ENCODE measurements around the gene F7. TPM values are rescaled to one million over a fixed set of nuclear protein-coding genes. Genes with fewer than 3 reads are reported as not detected.
A peak's percentile ranks its signal among the peaks of the same experiment; 100 is the strongest.

F7 gene
- total RNA-seq, 1 donor from 2014 or later, result 3.0 TPM

DNA sequence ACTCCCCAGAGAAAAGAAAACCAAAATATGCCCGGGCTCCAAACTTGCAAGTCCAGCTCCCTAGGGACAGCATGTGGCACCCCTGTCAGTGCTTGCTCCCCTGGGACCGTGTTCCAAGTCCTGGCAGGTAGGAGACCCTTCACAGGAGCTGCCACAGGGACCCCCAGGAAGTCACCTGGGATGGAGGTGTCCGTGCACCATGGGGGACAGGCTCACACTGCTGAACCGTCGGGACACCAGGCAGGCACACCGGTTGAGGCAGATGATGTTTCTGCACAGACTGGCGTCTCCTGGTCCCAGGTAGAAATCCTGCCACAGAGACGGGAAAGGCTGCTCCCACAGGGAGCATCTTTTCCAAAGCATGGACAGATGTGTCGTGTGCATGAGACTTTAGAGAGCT lies 41.2 kb downstream of the F7 start:
- H3K4me1 Mint-ChIP-seq (ENCODE audit: unreplicated experiment), result no peaks in the 10 kb centered on the region
- peak; percentile 62 for DNase-seq (ENCODE audit: extremely low spot score, unreplicated experiment)
- TF ChIP-seq, protein P1, sequence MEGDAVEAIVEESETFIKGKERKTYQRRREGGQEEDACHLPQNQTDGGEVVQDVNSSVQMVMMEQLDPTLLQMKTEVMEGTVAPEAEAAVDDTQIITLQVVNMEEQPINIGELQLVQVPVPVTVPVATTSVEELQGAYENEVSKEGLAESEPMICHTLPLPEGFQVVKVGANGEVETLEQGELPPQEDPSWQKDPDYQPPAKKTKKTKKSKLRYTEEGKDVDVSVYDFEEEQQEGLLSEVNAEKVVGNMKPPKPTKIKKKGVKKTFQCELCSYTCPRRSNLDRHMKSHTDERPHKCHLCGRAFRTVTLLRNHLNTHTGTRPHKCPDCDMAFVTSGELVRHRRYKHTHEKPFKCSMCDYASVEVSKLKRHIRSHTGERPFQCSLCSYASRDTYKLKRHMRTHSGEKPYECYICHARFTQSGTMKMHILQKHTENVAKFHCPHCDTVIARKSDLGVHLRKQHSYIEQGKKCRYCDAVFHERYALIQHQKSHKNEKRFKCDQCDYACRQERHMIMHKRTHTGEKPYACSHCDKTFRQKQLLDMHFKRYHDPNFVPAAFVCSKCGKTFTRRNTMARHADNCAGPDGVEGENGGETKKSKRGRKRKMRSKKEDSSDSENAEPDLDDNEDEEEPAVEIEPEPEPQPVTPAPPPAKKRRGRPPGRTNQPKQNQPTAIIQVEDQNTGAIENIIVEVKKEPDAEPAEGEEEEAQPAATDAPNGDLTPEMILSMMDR (conservative IDR thresholded peaks at IDR 0.05), result no peak
- no peak overlapping the region for H3K4me3 Mint-ChIP-seq
- no peaks in the 10 kb centered on the region for H3K9me3 Mint-ChIP-seq
- no peak overlapping the region for H3K27ac Mint-ChIP-seq
- peaks cover 3% of the 10 kb centered on the region for H3K27me3 Mint-ChIP-seq
- H3K36me3 Mint-ChIP-seq, result no peaks in the 10 kb centered on the region

DNA sequence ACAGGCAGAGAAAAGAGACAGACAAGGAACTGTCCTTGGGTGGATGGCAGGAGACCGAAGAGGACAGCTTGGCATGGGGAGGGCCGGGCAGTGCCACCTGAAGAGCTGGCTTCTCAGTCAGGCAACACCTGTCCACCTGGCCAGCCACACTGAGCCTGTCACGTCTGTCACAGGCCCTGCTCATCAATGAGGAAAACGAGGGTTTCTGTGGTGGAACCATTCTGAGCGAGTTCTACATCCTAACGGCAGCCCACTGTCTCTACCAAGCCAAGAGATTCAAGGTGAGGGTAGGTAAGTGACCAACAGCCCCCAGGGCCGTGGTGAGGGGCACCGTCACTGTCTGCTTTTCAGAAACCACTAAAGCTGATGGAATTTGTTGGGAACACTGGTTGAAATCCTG lies 41.6 kb downstream of the F7 start:
- Mint-ChIP-seq H3K36me3 (no peaks in the 10 kb centered on the region), H3K4me3 (no peak overlapping the region), H3K27ac (no peak overlapping the region), H3K27me3 (peaks cover 5% of the 10 kb centered on the region), H3K9me3 (no peaks in the 10 kb centered on the region), H3K4me1 (ENCODE audit: unreplicated experiment) (peaks cover 2% of the 10 kb centered on the region)
- TF ChIP-seq, protein P1 (conservative IDR thresholded peaks at IDR 0.05), result no peak
- DNase-seq (ENCODE audit: extremely low spot score, unreplicated experiment), result peak; percentile 49

DNA sequence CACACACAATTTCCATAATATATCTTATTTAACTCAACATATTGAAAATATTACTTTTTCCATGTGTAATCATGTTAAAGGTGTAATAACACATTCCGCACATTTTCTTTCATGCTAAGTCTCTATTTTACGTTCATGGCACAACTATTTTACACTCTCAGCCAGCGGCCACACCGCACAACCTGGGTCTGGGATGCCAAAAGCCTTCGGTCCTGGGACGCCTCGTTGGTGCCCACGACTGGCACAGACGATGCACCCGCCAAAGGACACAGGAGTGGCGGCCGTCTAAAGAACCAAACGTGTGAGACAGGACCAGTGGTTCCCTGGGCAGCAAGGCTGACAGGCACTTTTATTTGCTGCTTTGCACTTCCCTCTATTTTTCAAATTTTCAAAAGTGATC lies 42.8 kb downstream of the F7 start:
- Mint-ChIP-seq H3K36me3 (no peaks in the 10 kb centered on the region), H3K27me3 (peaks cover 11% of the 10 kb centered on the region), H3K27ac (no peak overlapping the region), H3K4me1 (ENCODE audit: unreplicated experiment) (peaks cover 9% of the 10 kb centered on the region), H3K9me3 (no peaks in the 10 kb centered on the region), H3K4me3 (no peak overlapping the region)
- DNase-seq (ENCODE audit: extremely low spot score, unreplicated experiment), result peak; percentile 56
- TF ChIP-seq, protein P1 (conservative IDR thresholded peaks at IDR 0.05), result no peak

DNA sequence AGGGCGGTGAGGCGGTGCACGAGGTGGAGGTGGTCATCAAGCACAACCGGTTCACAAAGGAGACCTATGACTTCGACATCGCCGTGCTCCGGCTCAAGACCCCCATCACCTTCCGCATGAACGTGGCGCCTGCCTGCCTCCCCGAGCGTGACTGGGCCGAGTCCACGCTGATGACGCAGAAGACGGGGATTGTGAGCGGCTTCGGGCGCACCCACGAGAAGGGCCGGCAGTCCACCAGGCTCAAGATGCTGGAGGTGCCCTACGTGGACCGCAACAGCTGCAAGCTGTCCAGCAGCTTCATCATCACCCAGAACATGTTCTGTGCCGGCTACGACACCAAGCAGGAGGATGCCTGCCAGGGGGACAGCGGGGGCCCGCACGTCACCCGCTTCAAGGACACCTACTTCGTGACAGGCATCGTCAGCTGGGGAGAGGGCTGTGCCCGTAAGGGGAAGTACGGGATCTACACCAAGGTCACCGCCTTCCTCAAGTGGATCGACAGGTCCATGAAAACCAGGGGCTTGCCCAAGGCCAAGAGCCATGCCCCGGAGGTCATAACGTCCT lies 43.4 kb downstream of the F7 start:
- DNase-seq (ENCODE audit: extremely low spot score, unreplicated experiment), result peak; percentile 63
- H3K27me3 Mint-ChIP-seq, result peaks cover 11% of the 10 kb centered on the region
- H3K27ac Mint-ChIP-seq, result no peak overlapping the region
- H3K4me1 Mint-ChIP-seq (ENCODE audit: unreplicated experiment), result peaks cover 9% of the 10 kb centered on the region
- no peaks in the 10 kb centered on the region for H3K9me3 Mint-ChIP-seq
- no peaks in the 10 kb centered on the region for H3K36me3 Mint-ChIP-seq
- TF ChIP-seq, protein P1 (conservative IDR thresholded peaks at IDR 0.05), result no peak
- H3K4me3 Mint-ChIP-seq, result no peak overlapping the region

DNA sequence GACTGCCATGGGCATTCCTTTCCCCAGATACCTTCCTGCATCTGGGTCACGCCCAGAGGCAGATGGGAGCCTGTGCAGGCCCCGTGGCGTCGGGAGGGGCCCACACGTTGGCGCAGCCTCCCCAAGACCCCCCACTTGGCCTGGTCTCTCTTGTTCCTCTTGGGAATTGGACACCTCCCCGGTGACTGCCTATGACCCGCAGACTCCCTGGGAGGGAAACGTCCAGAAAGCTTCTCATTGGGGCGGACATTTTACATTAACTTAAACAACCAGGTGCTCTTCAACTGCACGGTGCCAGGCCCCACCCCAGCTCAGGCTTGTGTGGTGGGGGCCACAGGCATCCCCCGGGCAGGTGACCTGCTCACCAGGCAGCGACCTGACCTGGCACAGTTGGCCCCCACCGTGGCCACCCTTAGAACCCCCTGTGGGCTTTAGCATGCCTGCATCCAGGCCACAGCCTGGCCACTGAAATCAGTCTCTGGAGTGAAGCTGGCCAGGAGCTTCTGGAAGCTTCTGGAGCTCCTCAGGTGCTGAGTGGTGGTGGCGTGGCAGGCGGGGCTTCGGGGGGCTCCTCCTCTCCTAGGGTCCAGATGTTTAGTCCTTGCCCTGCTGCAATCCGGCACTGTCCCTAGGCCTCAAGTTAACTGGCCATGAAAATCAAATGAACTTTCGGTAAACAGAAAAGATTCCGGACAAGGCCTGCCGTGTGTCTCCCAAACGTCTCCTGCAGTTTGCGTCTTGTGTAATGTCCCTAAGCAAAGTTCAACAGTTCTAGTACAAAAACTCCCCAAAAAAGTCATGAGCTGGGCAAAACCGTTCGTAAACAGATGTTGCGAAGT lies 44.3 kb downstream of the F7 start:
- Mint-ChIP-seq H3K4me3 (no peak overlapping the region), H3K4me1 (ENCODE audit: unreplicated experiment) (peaks cover 9% of the 10 kb centered on the region), H3K36me3 (no peaks in the 10 kb centered on the region), H3K9me3 (no peaks in the 10 kb centered on the region), H3K27ac (no peak overlapping the region), H3K27me3 (peaks cover 11% of the 10 kb centered on the region)
- TF ChIP-seq, protein P1 (conservative IDR thresholded peaks at IDR 0.05), result no peak
- peak; percentile 61 for DNase-seq (ENCODE audit: extremely low spot score, unreplicated experiment)

Data from type B pancreatic cell (in vitro differentiated cells).